Measurements from ENCODE around the gene ACBD4. TPM values are rescaled to one million over a fixed set of nuclear protein-coding genes. Genes with fewer than 3 reads are reported as not detected.

ACBD4 gene
- total and polyA plus RNA-seq, 2 of the 13 experiments (the other 11 are each of a cell fraction or from before 2014, with no cell fraction given): 16.1 to 26.9 TPM

- TF ChIP-seq KLF12 (CRISPR knock-in tag; IDR thresholded peaks at IDR 0.05; ENCODE audit: borderline replicate concordance) (no peak), ZZZ3 (CRISPR knock-in tag; IDR thresholded peaks at IDR 0.05; ENCODE audit: borderline replicate concordance) (no peak), NAIF1 (CRISPR knock-in tag; IDR thresholded peaks at IDR 0.05; ENCODE audit: borderline replicate concordance) (no peak), REPIN1 (CRISPR knock-in tag; IDR thresholded peaks at IDR 0.05; ENCODE audit: borderline replicate concordance, low read depth) (no peak), HDAC6 (IDR thresholded peaks at IDR 0.05; ENCODE audit: low read depth, low read length) (no peak), ARNT (IDR thresholded peaks at IDR 0.05) (no peak), STAT5B (CRISPR knock-in tag; IDR thresholded peaks at IDR 0.05) (no peak), WIZ (CRISPR knock-in tag; IDR thresholded peaks at IDR 0.05) (no peak), SMYD3 (CRISPR knock-in tag; IDR thresholded peaks at IDR 0.05) (no peak), YEATS2 (CRISPR knock-in tag; IDR thresholded peaks at IDR 0.05; ENCODE audit: borderline replicate concordance) (0 out of 2 replicates have a peak, but pooled peaks have one; percentile 9), POGZ (CRISPR knock-in tag; IDR thresholded peaks at IDR 0.05) (0 out of 2 replicates have a peak, but pooled peaks have one; percentile 12), SMAD3 (CRISPR knock-in tag; IDR thresholded peaks at IDR 0.05) (no peak), ZNF609 (CRISPR knock-in tag; IDR thresholded peaks at IDR 0.05; ENCODE audit: borderline replicate concordance) (no peak), JDP2 (CRISPR knock-in tag; IDR thresholded peaks at IDR 0.05; ENCODE audit: borderline replicate concordance) (no peak)
- TF ChIP-seq, protein P1, sequence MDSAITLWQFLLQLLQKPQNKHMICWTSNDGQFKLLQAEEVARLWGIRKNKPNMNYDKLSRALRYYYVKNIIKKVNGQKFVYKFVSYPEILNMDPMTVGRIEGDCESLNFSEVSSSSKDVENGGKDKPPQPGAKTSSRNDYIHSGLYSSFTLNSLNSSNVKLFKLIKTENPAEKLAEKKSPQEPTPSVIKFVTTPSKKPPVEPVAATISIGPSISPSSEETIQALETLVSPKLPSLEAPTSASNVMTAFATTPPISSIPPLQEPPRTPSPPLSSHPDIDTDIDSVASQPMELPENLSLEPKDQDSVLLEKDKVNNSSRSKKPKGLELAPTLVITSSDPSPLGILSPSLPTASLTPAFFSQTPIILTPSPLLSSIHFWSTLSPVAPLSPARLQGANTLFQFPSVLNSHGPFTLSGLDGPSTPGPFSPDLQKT (CRISPR knock-in tag; IDR thresholded peaks at IDR 0.05; ENCODE audit: borderline replicate concordance): no peak
- TF ChIP-seq, protein P2, sequence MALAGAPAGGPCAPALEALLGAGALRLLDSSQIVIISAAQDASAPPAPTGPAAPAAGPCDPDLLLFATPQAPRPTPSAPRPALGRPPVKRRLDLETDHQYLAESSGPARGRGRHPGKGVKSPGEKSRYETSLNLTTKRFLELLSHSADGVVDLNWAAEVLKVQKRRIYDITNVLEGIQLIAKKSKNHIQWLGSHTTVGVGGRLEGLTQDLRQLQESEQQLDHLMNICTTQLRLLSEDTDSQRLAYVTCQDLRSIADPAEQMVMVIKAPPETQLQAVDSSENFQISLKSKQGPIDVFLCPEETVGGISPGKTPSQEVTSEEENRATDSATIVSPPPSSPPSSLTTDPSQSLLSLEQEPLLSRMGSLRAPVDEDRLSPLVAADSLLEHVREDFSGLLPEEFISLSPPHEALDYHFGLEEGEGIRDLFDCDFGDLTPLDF (CRISPR knock-in tag; IDR thresholded peaks at IDR 0.05): no peak
- TF ChIP-seq, protein P3, sequence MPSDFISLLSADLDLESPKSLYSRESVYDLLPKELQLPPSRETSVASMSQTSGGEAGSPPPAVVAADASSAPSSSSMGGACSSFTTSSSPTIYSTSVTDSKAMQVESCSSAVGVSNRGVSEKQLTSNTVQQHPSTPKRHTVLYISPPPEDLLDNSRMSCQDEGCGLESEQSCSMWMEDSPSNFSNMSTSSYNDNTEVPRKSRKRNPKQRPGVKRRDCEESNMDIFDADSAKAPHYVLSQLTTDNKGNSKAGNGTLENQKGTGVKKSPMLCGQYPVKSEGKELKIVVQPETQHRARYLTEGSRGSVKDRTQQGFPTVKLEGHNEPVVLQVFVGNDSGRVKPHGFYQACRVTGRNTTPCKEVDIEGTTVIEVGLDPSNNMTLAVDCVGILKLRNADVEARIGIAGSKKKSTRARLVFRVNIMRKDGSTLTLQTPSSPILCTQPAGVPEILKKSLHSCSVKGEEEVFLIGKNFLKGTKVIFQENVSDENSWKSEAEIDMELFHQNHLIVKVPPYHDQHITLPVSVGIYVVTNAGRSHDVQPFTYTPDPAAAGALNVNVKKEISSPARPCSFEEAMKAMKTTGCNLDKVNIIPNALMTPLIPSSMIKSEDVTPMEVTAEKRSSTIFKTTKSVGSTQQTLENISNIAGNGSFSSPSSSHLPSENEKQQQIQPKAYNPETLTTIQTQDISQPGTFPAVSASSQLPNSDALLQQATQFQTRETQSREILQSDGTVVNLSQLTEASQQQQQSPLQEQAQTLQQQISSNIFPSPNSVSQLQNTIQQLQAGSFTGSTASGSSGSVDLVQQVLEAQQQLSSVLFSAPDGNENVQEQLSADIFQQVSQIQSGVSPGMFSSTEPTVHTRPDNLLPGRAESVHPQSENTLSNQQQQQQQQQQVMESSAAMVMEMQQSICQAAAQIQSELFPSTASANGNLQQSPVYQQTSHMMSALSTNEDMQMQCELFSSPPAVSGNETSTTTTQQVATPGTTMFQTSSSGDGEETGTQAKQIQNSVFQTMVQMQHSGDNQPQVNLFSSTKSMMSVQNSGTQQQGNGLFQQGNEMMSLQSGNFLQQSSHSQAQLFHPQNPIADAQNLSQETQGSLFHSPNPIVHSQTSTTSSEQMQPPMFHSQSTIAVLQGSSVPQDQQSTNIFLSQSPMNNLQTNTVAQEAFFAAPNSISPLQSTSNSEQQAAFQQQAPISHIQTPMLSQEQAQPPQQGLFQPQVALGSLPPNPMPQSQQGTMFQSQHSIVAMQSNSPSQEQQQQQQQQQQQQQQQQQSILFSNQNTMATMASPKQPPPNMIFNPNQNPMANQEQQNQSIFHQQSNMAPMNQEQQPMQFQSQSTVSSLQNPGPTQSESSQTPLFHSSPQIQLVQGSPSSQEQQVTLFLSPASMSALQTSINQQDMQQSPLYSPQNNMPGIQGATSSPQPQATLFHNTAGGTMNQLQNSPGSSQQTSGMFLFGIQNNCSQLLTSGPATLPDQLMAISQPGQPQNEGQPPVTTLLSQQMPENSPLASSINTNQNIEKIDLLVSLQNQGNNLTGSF (CRISPR knock-in tag; IDR thresholded peaks at IDR 0.05): no peak
Measured at GRCh38 chr17:45170280-45170930, 34.9 kb downstream of the ACBD4 start (continued).
